ENCODE measurements around the gene UBN1. TPM values are rescaled to one million over a fixed set of nuclear protein-coding genes. Genes with fewer than 3 reads are reported as not detected.

Gene UBN1
- total RNA-seq, 1 donor from 2014 or later: 35.3 TPM

- no peak for DNase-seq (ENCODE audit: low spot score)
Measured at GRCh38 chr16:4820652-4821051, 26.6 kb upstream of the UBN1 start.

GRCh38 chr16:4825196-4825595, 22.1 kb upstream of the UBN1 start:
- no peak for DNase-seq (ENCODE audit: low spot score)

DNA sequence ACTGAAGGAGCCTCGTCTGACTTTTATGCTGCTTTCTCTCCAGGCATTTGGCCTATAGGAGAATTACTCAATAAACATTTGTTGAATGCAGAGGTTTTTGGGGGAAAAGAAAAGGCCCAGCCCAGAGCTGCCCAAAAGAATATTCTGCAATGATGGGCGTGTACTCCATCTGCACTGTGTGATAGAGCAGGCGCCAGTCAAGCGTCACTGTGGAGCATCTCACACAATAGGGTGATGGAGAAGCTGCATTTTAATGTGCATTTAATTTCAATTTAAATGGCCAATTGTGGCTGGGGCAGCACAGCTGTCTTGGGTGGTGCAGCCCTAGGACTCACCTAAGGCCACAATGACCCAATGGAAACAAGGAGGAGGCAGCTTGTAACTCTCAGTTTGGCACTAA, 20.8 kb upstream of the UBN1 start:
- DNase-seq (ENCODE audit: low spot score): no peak

- no peak for DNase-seq (ENCODE audit: low spot score)
Measured at GRCh38 chr16:4826980-4827379, 20.3 kb upstream of the UBN1 start.

- no peak for DNase-seq (ENCODE audit: low spot score)
Measured at GRCh38 chr16:4828567-4829321, 18.5 kb upstream of the UBN1 start.

DNA sequence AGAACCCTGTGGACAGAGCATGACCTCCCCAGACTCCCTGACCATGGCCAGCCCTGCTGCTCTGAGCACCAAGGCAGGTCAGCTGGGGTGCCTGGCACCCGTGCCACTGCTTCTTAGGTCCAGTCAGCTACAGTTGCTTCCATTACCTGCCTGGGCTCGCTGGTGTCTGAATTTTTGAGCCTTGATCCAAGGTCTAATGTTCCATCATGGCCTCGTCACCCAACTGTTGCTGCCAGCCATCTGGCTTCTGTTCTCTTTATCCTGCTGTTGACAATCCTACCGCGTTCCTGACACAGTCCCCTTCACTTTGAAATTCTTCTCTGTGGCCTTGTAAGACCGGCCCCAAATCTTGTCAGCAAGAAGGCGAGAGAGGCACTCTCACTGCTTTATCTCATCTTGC, 16.9 kb upstream of the UBN1 start:
- DNase-seq (ENCODE audit: low spot score): no peak

- DNase-seq (ENCODE audit: low spot score): no peak
Measured at GRCh38 chr16:4831616-4832015, 15.7 kb upstream of the UBN1 start.

DNA sequence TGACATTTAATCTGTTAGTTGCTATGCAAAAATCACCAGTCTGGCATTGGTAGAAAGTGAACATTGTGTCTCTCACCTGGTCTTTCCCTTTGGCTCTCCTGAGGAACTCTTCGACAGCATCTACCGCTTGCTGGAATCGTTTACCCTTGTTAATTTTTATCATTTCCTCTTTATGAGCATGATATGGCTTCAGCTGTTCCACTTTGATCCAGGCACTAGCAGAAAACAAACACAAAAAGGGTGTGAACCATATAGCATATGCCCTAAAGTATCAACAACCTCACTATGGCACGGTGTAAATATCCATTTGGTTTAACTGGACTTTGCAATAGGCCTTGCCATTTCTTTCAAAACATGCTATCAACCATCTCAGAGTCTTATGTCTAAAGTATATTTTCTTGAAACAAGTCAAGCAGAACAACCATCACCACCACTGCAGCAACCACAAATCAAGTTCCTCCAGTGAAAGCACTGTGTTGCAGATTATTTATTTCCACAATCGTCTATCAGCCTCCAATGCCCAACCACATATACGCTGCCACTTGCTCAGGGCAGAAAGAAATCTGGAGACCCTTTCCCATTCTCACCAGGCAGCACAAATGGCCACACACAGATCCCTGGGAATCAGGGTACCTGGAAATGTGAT, 14.5 kb upstream of the UBN1 start:
- DNase-seq (ENCODE audit: low spot score): no peak

GRCh38 chr16:4833584-4833983, 13.7 kb upstream of the UBN1 start:
- no peak for DNase-seq (ENCODE audit: low spot score)

GRCh38 chr16:4836727-4837126, 10.6 kb upstream of the UBN1 start:
- peak; percentile 23 for DNase-seq (ENCODE audit: low spot score)

DNA sequence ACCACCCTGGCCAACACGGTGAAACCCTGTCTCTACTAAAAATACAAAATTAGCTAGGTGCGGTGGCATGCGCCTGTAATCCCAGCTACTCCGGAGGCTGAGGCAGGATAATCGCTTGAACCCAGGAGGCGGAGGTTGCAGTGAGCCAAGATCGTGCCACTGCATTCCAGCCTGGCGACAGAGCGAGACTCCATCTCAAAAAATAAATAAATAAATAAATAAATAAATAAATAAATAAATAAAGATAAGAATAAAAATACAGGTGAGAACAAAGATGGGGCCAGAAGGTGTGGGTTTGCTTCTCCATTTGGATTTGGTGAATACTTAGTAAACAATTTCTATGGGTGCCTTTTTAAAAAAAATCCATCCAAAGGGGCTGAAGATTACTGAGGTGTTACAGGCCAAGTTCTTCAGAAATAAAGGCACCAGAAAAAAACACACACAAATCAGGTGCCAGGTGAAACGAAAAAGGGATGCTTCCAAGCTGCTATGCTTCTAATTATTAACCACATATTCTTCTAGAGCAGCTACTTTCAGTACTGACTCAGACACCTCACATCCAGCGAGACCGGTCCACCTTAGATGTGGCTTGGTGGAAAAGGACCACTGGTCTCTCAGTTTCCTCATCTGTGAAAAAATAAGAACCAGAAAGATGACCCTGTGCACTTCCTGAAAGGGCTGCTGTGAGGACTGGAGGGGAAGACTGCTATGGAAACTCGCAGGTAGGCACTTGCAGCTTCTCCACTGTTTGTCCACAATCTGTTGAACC, 9.4 kb upstream of the UBN1 start:
- no peak for DNase-seq (ENCODE audit: low spot score)

GRCh38 chr16:4839942-4840341, 7.3 kb upstream of the UBN1 start:
- no peak for DNase-seq (ENCODE audit: low spot score)

DNA sequence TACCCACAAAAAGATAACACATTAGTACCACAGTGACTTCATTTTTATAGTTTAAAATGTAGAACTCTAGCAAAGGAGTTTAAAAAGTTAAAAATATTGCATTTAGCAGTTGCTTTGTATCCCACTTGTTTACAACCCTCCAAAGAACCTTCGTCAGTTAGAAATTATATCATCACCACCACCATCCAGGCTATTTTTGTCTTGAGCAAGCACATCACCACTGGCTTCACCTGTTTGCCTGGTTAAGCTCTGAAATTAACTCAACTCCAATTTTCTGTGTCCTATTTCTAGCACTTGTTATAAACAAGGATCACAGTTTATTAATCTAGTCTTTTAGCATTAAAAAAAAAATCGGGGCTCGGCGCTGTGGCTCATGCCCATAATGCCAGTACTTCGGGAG, 6.3 kb upstream of the UBN1 start:
- DNase-seq (ENCODE audit: low spot score): no peak

GRCh38 chr16:4846503-4846900, 779 bp upstream of the UBN1 start:
- DNase-seq (ENCODE audit: low spot score): peak; percentile 61

DNA sequence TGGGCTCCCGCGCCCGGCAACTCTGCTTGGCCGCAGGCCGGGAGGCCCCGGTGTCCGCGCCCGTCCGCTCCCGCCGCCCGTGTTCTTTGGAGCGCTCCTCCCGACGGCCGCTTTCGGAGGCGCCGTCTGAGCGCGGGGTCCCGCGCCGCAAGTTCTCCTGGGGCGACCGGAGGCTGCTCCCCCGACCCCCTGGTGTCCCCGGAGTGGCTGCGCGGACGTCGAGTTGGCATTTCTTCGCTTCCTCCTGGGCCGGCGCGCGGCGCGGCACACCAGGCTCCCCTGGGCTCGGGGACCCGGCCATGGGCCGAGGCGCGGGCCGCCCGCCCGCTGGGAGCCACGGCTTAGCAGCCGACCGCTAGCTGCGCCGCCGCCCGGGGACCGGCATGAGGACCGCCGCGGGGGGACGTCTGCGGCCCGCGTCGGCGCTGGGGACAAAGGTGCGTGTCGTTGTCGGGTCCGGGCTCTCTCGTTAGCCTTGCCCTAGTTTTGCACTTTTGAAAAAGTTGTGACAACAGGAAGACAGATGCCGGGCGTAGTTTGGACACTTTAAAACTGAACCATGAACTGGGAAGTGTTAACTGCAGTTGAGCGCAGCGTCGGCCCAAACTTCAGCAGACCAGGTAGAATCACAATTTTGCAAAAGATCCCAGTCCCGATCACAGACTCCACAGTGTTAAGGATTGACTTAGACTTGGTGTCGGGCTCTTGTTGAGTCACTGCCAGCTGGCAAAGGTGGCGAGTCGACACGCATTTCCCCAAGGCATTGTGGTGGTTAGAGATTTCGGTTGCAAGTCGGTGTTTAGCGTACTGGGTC, 700 bp downstream of the UBN1 start:
- peak; percentile 51 for DNase-seq (ENCODE audit: low spot score)

GRCh38 chr16:4850211-4850610, 2.9 kb downstream of the UBN1 start:
- DNase-seq (ENCODE audit: low spot score): no peak

- no peak for DNase-seq (ENCODE audit: low spot score)
Measured at GRCh38 chr16:4852221-4852872, 5.1 kb downstream of the UBN1 start.

GRCh38 chr16:4855371-4855770, 8.1 kb downstream of the UBN1 start:
- no peak for DNase-seq (ENCODE audit: low spot score)

GRCh38 chr16:4855804-4856203, 8.5 kb downstream of the UBN1 start:
- no peak for DNase-seq (ENCODE audit: low spot score)

DNA sequence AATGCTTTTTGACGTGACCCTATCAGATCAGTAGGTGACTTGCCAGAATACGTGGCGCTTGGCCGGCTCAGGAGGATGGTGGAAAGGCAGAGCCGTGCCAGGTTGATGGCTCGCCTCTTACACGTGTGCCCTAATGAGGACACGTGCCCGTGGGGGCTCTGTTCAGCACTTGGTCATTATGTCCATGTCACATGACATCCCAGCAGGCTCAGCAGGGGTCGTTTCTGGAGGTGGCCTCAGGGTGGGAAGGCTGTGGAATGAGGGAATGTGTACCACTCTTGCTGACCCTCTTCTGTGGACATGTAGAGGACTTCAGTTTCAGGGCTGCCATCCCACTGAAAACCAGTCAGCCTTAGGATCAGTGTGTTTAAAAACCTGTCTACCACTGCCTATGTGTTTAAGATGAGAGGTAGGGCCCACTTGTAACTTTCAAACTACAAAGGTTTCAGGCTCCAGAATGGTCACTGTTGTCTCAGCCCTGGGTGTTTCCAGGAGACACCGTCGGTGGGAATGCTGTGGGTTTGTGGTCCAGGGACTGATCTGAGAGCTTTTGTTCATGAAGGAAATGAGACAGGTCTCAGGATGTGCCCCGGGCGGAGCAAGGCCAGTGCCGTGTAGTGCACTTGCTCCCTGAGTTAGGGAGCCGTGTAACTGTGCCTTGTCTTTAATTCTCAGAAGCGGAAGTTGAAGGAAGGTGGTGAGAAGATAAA, 12.1 kb downstream of the UBN1 start:
- DNase-seq (ENCODE audit: low spot score): no peak

DNA sequence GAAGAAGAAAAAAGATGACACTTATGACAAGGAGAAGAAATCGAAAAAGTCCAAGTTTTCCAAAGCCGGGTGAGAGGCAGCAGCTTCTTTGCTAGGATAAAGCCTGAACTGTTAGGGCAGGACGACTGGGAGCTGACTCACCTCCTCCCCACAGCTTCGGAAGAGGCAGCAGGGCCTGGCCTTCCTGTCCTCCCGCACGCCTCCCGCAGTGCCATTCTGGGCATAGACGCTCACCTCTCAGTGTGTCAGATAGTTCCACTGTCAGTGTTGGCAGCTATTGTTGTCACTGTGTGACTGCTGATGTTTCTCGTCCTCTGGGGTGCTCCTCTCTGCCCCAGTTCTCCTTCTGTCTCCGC, 12.6 kb downstream of the UBN1 start:
- DNase-seq (ENCODE audit: low spot score): no peak

Data from mucosa of gallbladder (tissue), 1 donor.